ENCODE measurements around the gene RDM1.
A peak's percentile ranks its signal among the peaks of the same experiment; 100 is the strongest.

RDM1 gene

GRCh38 chr17:35972066-35972465 is 41.5 kb upstream of the RDM1 start:
- no peak overlapping the region for H3K4me3 ChIP-seq (ENCODE audit: low read depth, low read length)
- no peak for TF ChIP-seq CTCF (IDR thresholded peaks at IDR 0.05; ENCODE audit: borderline replicate concordance, insufficient read depth, low read depth, low read length)

- TF ChIP-seq CTCF (IDR thresholded peaks at IDR 0.05; ENCODE audit: borderline replicate concordance, insufficient read depth, low read depth, low read length) = peak; percentile 69
- no peak overlapping the region for H3K4me3 ChIP-seq (ENCODE audit: low read depth, low read length)
Observed at GRCh38 chr17:35969558-35970380, 39.2 kb upstream of the RDM1 start.

GRCh38 chr17:35968520-35969054 is 38.0 kb upstream of the RDM1 start:
- TF ChIP-seq CTCF (IDR thresholded peaks at IDR 0.05; ENCODE audit: borderline replicate concordance, insufficient read depth, low read depth, low read length) = no peak
- no peak overlapping the region for H3K4me3 ChIP-seq (ENCODE audit: low read depth, low read length)

- no peak for TF ChIP-seq CTCF (IDR thresholded peaks at IDR 0.05; ENCODE audit: borderline replicate concordance, insufficient read depth, low read depth, low read length)
- no peak overlapping the region for H3K4me3 ChIP-seq (ENCODE audit: low read depth, low read length)
Observed at GRCh38 chr17:35965272-35965671, 34.7 kb upstream of the RDM1 start.

GRCh38 chr17:35963663-35964062 is 33.1 kb upstream of the RDM1 start:
- no peak for TF ChIP-seq CTCF (IDR thresholded peaks at IDR 0.05; ENCODE audit: borderline replicate concordance, insufficient read depth, low read depth, low read length)
- no peak overlapping the region for H3K4me3 ChIP-seq (ENCODE audit: low read depth, low read length)

GRCh38 chr17:35953720-35954119 is 23.1 kb upstream of the RDM1 start:
- H3K4me3 ChIP-seq (ENCODE audit: low read depth, low read length) = no peak overlapping the region
- no peak for TF ChIP-seq CTCF (IDR thresholded peaks at IDR 0.05; ENCODE audit: borderline replicate concordance, insufficient read depth, low read depth, low read length)

- TF ChIP-seq CTCF (IDR thresholded peaks at IDR 0.05; ENCODE audit: borderline replicate concordance, insufficient read depth, low read depth, low read length) = no peak
- no peak overlapping the region for H3K4me3 ChIP-seq (ENCODE audit: low read depth, low read length)
Observed at GRCh38 chr17:35949401-35949800, 18.8 kb upstream of the RDM1 start.

Data from GM12875 (cell line).